OCI-LY7 (cell line): Measurements from ENCODE around the gene DDX27. TPM values are rescaled to one million over a fixed set of nuclear protein-coding genes. Genes with fewer than 3 reads are reported as not detected.

Experiments used
- BruUV-seq: library from RNA; stranded (reverse); fragments of 400-500 nt; replicated peaks from 2 replicates; lab custom pipeline; 2021; lab: Mats Ljungman, UMichigan
- CTCF ChIA-PET: fragments of 300-600 bp; sonication (Branson Sonifier 250); formaldehyde crosslinking; loops from one replicate; lab custom pipeline; 2022; ENCODE audit warnings: antibody characterized with exemption; ENCODE audit not compliant: unreplicated experiment; lab: Charles Lee
- POLR2A ChIA-PET: fragments of 300-600 bp; sonication (Branson Sonifier 250); formaldehyde crosslinking; loops from one replicate; lab custom pipeline; 2022; ENCODE audit warnings: antibody characterized with exemption; lab: Charles Lee
- DNase-seq: peaks from one replicate; pipeline ENCODE4 v3.0.0-alpha.2; 2015; ENCODE audit warnings: low spot score
- H2AFZ ChIP-seq: fragments of 200-600 bp; sonication (generic), shearing (Covaris generic); 2 replicates; pipeline ENCODE4 v1.6.1; 2014; ENCODE audit warnings: mild to moderate bottlenecking, antibody characterized with exemption, low read length, moderate library complexity
- H3K27ac ChIP-seq: fragments of 200-600 bp; sonication (generic); 2 replicates; pipeline ENCODE4 v1.5.1; 2014; ENCODE audit warnings: mixed run types, low read depth, mild to moderate bottlenecking, moderate library complexity, low read length, inconsistent platforms; ENCODE audit not compliant: poor library complexity, severe bottlenecking
- H3K36me3 ChIP-seq: fragments of 200-600 bp; sonication (generic); 2 replicates; pipeline ENCODE4 v1.6.1; 2014; ENCODE audit warnings: mild to moderate bottlenecking, antibody characterized with exemption, low read length, moderate library complexity, mixed read lengths; ENCODE audit not compliant: insufficient read depth
- H3K4me1 ChIP-seq: fragments of 200-600 bp; sonication (generic); 2 replicates; pipeline ENCODE4 v1.5.1; 2014; ENCODE audit warnings: mild to moderate bottlenecking, low read length; ENCODE audit not compliant: insufficient read depth, poor library complexity, severe bottlenecking
- H3K4me2 ChIP-seq: fragments of 200-600 bp; sonication (generic); 2 replicates; pipeline ENCODE4 v1.6.1; 2014; ENCODE audit warnings: mild to moderate bottlenecking, low read length
- H3K4me3 ChIP-seq: fragments of 200-600 bp; sonication (generic); 2 replicates; pipeline ENCODE4 v1.5.1; 2014; ENCODE audit warnings: mild to moderate bottlenecking, low read depth, low read length; ENCODE audit not compliant: poor library complexity, severe bottlenecking
- H3K79me2 ChIP-seq: fragments of 200-600 bp; sonication (generic); 2 replicates; pipeline ENCODE4 v1.6.1; 2016; ENCODE audit warnings: low read depth, mild to moderate bottlenecking, low read length, moderate library complexity, mixed read lengths; ENCODE audit not compliant: insufficient read depth
- H3K9me2 ChIP-seq: fragments of 200-600 bp; sonication (generic); 2 replicates; pipeline ENCODE4 v1.6.1; 2016; ENCODE audit warnings: mild to moderate bottlenecking, low read length, mixed read lengths; ENCODE audit not compliant: insufficient read depth
- H3K9me3 ChIP-seq: fragments of 200-600 bp; sonication (generic); 2 replicates; pipeline ENCODE4 v1.6.1; 2014; ENCODE audit warnings: mild to moderate bottlenecking, mixed run types, low read length, mixed read lengths
- H4K20me1 ChIP-seq: fragments of 200-600 bp; sonication (generic); 2 replicates; pipeline ENCODE4 v1.6.1; 2014; ENCODE audit warnings: mild to moderate bottlenecking, antibody characterized with exemption, low read length, moderate library complexity, mixed read lengths; ENCODE audit not compliant: insufficient read depth
- CTCF ChIP-seq: fragments of 200-600 bp; sonication (generic); conservative IDR thresholded peaks from 2 replicates; pipeline ENCODE4 v1.5.1; 2014; ENCODE audit warnings: mild to moderate bottlenecking, antibody characterized with exemption, low read length, moderate library complexity, mixed read lengths
- EZH2phosphoT487 ChIP-seq: fragments of 200-600 bp; sonication (generic); IDR thresholded peaks from 2 replicates; pipeline ENCODE4 v1.6.1; 2018; ENCODE audit warnings: low read depth, borderline replicate concordance, mild to moderate bottlenecking, mixed run types, antibody characterized with exemption, low read length, moderate library complexity, mixed read lengths
- intact Hi-C: fragments of 100-400 bp; cut with micrococcal nuclease; formaldehyde crosslinking; loops from one replicate; pipeline ENCODE4 v1.10.0; 2022; ENCODE audit not compliant: unreplicated experiment
- total RNA-seq, 2 experiments: library from RNA; depleted of rRNA in 1 of 2; stranded (reverse); fragments of >200 nt in 1 of 2; shearing (Covaris generic) in 1 of 2; gene quantifications; 2 replicates each; pipeline ENCODE4 v1.2.3, GENCODE V29; 2014 to 2022

The DDX27 gene
- total RNA-seq, 2 experiments from 2014 or later, result 53.9 to 57.0 TPM

DNA sequence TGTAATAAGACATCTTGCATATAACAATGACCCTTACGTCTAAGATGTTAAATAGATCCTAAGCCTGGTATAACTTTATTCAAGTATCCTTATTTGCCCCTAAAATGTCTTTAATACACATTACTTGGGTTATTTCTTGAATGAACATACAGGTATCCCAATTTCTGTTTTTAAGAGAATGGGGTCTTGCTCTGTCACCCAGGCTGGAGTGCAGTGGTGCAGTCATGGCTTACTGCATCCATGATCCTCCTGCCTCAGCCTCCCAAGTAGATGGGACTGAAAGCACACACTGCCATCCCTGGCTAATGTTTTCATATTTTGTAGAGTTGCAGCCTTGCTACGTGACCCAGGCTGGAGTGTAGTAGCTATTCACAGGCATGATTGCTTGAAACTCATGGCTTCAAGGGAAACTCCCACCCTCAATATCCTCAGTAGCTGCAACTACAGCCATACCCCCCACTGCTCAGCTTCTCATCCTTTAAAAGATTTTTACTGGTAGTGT lies 69.1 kb downstream of the DDX27 start:
- ChIA-PET CTCF (no interaction called here), POLR2A (interaction anchor here (0.6 to 1.1 kb wide), 2 partner anchors 10 to 644 kb away, joined by 3 read pairs; no protein-coding TSS in a partner anchor)
- intact Hi-C loops, result no loop called here
- H4K20me1 ChIP-seq, result peaks cover 51% of the 10 kb centered on the region
- no peak for TF ChIP-seq CTCF
- TF ChIP-seq EZH2phosphoT487, result no peak
- no peak overlapping the region for H3K27ac ChIP-seq
- no TSS peak for BruUV-seq
- H3K4me3 ChIP-seq, result no peak overlapping the region
- H2AFZ ChIP-seq, result no peak overlapping the region
- no peaks in the 10 kb centered on the region for H3K9me2 ChIP-seq
- H3K4me2 ChIP-seq, result no peak overlapping the region
- H3K4me1 ChIP-seq, result peaks cover 38% of the 10 kb centered on the region
- H3K36me3 ChIP-seq, result peaks cover 100% of the 10 kb centered on the region
- peaks cover 54% of the 10 kb centered on the region for H3K79me2 ChIP-seq
- DNase-seq, result no peak
- no peaks in the 10 kb centered on the region for H3K9me3 ChIP-seq

DNA sequence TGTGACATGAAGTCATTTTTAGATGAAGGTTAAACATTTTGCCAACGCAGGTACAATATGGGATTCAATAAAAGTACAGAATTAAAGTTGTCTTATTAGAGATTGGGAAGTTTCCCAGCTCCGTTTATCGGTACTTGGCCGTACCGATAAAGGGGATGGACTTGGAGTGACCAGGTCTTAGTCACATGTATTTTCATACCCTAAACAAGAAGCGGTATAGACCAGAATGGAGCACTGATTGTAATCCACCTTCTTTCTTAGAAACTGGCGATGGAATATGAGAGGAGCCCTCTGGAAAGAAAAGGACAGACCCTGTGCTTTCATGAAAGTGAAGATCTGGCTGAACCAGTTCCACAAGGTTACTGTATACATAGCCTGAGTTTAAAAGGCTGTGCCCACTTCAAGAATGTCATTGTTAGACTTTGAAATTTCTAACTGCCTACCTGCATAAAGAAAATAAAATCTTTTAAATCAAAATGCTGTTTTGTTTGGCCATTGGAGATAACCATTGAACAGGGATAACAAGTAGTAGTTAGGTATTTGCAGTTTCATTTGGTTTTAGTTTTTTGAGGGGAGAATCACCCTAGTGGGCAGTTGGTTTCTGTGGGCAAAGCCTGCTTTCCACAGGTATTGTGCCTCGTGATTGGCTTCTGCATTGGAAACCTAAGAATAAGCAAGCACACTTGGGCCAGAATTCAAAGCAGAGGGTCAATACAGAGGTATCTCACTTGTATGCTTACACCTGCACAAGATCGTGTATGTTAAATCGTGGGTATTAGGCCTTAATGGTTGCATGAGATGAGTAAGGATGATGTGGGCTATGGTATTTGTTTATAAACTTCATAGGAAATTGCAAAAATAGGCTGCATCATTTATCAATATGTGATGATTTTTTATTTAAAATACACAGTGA lies 69.8 kb downstream of the DDX27 start:
- ChIA-PET CTCF (no interaction called here), POLR2A (interaction anchor here (1.1 kb wide), 1 partner anchor 9 kb away, joined by 3 read pairs; no protein-coding TSS in a partner anchor)
- H3K36me3 ChIP-seq, result peaks cover 93% of the 10 kb centered on the region
- H3K27ac ChIP-seq, result no peak overlapping the region
- no peak overlapping the region for H3K4me2 ChIP-seq
- no peaks in the 10 kb centered on the region for H3K9me2 ChIP-seq
- H3K9me3 ChIP-seq, result no peaks in the 10 kb centered on the region
- peaks cover 31% of the 10 kb centered on the region for H3K4me1 ChIP-seq
- peaks cover 47% of the 10 kb centered on the region for H3K79me2 ChIP-seq
- TF ChIP-seq CTCF (no peak), EZH2phosphoT487 (no peak)
- BruUV-seq, result no TSS peak
- no peak for DNase-seq
- no peak overlapping the region for H3K4me3 ChIP-seq
- no peak overlapping the region for H2AFZ ChIP-seq
- peaks cover 47% of the 10 kb centered on the region for H4K20me1 ChIP-seq
- intact Hi-C loops, result no loop called here
